CD4-positive, CD25-positive, alpha-beta regulatory T cell (primary cell): Measurements from ENCODE around the gene PTGER1. TPM values are rescaled to one million over a fixed set of nuclear protein-coding genes. Genes with fewer than 3 reads are reported as not detected.

Experiments
- ATAC-seq, 2 donors: fragments of 150-1000 bp; cut with Tn5 transposase; one replicate each; pipeline ENCODE4 v1.10.0; 2021; ENCODE audit warnings: low read depth in 2 of 2, moderate number of reproducible peaks in 2 of 2, moderate library complexity in 1 of 2
- DNase-seq, 3 donors: peaks; one replicate each; pipeline versions ENCODE4 v3.0.0 to v3.0.0-alpha.2; 2012 to 2022; ENCODE audit warnings: mixed read lengths in 1 of 3
- H3K27ac ChIP-seq: one replicate; pipeline ENCODE4 v1.7.0; 2013; ENCODE audit warnings: mild to moderate bottlenecking, low read length; ENCODE audit not compliant: insufficient read depth, poor library complexity, severe bottlenecking
- H3K27me3 ChIP-seq: one replicate; pipeline ENCODE4 v1.7.0; 2013; ENCODE audit warnings: low read length; ENCODE audit not compliant: control insufficient read depth, insufficient read depth
- H3K36me3 ChIP-seq: one replicate; pipeline ENCODE4 v1.7.0; 2013; ENCODE audit warnings: mild to moderate bottlenecking, low read length, moderate library complexity; ENCODE audit not compliant: control insufficient read depth, insufficient read depth
- H3K4me1 ChIP-seq: 2 replicates; pipeline ENCODE4 v1.7.0; 2013; ENCODE audit warnings: mild to moderate bottlenecking, low read length; ENCODE audit not compliant: insufficient read depth, control insufficient read depth, poor library complexity, severe bottlenecking
- H3K4me3 ChIP-seq: one replicate; pipeline ENCODE4 v1.7.0; 2013; ENCODE audit warnings: low read depth, mild to moderate bottlenecking, low read length, moderate library complexity
- H3K9me3 ChIP-seq, 2 experiments: 1 replicate in 1 of 2; 2 replicates in 1 of 2; pipeline ENCODE4 v1.7.0; 2013; ENCODE audit warnings: low read length in 2 of 2, mild to moderate bottlenecking in 1 of 2, moderate library complexity in 1 of 2; ENCODE audit not compliant: control insufficient read depth in 2 of 2
- H3K27ac Mint-ChIP-seq, 3 donors: one replicate each; pipeline ENCODE4 v1.8.0; 2020 to 2022; ENCODE audit warnings: mild to moderate bottlenecking in 3 of 3, mixed read lengths in 3 of 3, moderate library complexity in 2 of 3
- H3K27me3 Mint-ChIP-seq: one replicate; pipeline ENCODE4 v1.8.0; 2022; ENCODE audit warnings: mild to moderate bottlenecking, mixed read lengths
- H3K36me3 Mint-ChIP-seq: one replicate; pipeline ENCODE4 v1.8.0; 2020; ENCODE audit warnings: mixed read lengths
- H3K4me1 Mint-ChIP-seq, 4 donors: one replicate each; pipeline ENCODE4 v1.8.0; 2020 to 2022; ENCODE audit warnings: mixed read lengths in 4 of 4, mild to moderate bottlenecking in 1 of 4
- H3K4me3 Mint-ChIP-seq, 4 donors: one replicate each; pipeline ENCODE4 v1.8.0; 2020 to 2022; ENCODE audit warnings: mild to moderate bottlenecking in 4 of 4, mixed read lengths in 4 of 4, moderate library complexity in 3 of 4
- H3K9me3 Mint-ChIP-seq, 7 donors: one replicate each; pipeline ENCODE4 v1.8.0; 2020 to 2022; ENCODE audit warnings: mixed read lengths in 7 of 7, mild to moderate bottlenecking in 3 of 7, moderate library complexity in 2 of 7
- polyA plus RNA-seq, 4 donors: library from polyadenylated mRNA; unstranded; fragments of 300-500 nt; fragmentation: Illumina TruSeq; gene quantifications; one replicate each; pipeline ENCODE4 v1.2.3, GENCODE V29; 2021
- total RNA-seq: library from RNA; stranded (reverse); gene quantifications from one replicate; pipeline ENCODE4 v1.2.3, GENCODE V29; 2022

PTGER1 gene
- total and polyA plus RNA-seq, 5 donors from 2014 or later = not detected

DNA sequence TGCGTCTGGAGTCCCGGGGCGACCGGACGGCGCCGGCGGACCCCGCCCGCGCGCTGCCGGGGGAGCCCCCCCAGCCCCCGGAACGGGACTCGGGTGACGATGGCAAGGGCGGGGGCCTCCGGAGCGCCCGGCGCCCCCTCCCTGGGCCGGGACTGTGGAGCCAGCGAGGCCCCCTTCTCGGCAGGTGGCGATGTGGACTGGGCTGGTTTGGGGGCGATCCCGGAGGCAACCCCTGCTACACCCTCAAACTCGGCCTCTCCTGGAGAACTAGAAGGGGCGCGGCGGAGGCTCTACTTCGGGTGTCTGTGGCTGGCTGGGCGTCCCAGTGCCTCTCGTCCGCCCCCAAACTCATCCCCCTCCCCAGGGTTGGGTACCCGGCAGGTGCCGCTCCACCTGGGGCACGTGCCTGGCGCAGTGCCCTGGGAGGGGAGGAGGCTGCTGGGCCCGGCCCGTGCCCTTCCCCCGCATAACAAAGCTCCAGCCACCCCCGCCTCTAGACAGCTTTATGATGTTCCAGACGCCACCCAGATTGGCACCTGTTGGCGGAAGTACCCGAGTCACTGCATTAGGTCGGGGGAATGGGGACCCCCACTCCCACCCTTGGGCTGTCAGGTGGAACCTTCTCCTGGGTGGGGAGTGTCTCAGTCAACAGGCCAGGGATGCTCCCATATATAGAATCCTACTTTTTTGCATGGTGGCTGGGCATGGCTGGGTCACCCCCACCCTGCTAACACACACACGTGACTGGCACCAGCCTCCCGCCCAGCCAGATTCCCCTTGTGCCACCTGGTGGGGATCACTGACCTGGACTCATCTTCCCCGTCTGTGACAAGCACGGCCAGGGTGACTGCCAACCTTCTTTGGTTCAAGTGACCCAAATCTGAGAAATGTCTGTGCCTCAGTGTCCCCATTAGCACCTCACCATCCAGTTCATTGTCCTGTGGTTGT lies 41.3 kb downstream of the PTGER1 start:
- peaks cover 3 to 55% (median 27%) of the 10 kb centered on the region in 4 donors for H3K4me1 Mint-ChIP-seq

DNA sequence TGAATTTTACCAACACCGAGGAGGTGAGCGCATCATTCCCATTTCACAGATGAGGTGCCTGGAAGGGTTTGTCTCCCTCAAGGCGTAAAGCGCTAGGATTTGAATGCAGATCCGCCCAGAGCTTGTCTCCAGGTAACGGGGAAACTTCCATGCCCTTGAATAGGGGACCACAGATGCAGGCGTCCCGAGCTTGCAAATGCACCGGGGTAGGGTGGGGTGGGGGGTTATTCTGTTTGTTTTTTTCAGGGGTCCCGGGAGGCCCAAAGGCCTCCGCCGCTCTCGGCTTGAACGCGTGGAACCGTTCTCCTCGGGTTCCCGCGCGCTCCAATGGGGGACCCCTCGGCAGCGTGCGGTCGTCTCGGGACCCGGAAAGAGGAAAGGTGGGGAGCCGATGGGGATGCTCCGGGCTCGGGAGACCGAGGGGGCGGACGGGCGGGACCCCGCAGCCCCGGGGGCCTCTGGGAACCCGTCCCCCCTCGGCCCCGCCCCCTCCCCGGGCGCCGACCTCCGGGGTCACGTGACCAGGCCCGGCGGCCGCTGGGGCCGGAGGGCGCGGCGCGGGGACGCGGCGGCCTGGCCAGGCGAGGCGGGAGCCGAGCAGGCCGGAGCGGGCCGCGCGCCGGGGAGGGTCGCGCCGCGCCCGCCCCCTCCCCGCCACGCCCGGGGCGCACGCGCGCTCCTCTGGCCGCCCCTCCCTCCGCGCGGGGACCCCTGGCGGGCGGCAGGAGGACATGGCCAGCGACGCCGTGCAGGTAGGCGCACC lies 42.2 kb downstream of the PTGER1 start, which contains the start of gene PKN1:
TSS of gene PKN1 (plus strand) at position 516 of the 763 bp plus-strand sequence. CDS start at position 732, 216 bp downstream.
- Histone ChIP-seq H3K27me3 (no peaks in the 10 kb centered on the region), H3K9me3 (no peaks in the 10 kb centered on the region), H3K4me1 (peaks cover 34% of the 10 kb centered on the region), H3K27ac (peak within 1 kb of the TSS; percentile 74), H3K4me3 (peak within 1 kb of the TSS; percentile 67), H3K36me3 (no peaks in the 10 kb centered on the region)
- Mint-ChIP-seq H3K4me1 (peaks cover 1 to 47% (median 24%) of the 10 kb centered on the region in 4 donors), H3K36me3 (no peaks in the 10 kb centered on the region), H3K27ac (peak within 1 kb of the TSS; percentile 90 to 92 (median 90)), H3K9me3 (no peaks in the 10 kb centered on the region), H3K27me3 (peaks cover 6% of the 10 kb centered on the region), H3K4me3 (peak within 1 kb of the TSS; percentile 89 to 96 (median 92))
- peak; percentile 14 to 19 for ATAC-seq
- peak; percentile 23 to 51 (median 44) for DNase-seq

More for the DNA sequence above, 41.3 kb downstream of the PTGER1 start:
- no peaks in the 10 kb centered on the region for H3K36me3 Mint-ChIP-seq
- peak overlapping the region; percentile 74 to 88 (median 84) for H3K4me3 Mint-ChIP-seq
- peaks cover 36% of the 10 kb centered on the region for H3K4me1 ChIP-seq
- peak overlapping the region; percentile 74 for H3K27ac ChIP-seq
- H3K4me3 ChIP-seq = peak overlapping the region; percentile 43
- DNase-seq (peak; percentile 34 to 65 (median 53)), ATAC-seq (peak; percentile 56 to 59)
- H3K9me3 ChIP-seq = no peaks in the 10 kb centered on the region
- H3K27me3 ChIP-seq = no peaks in the 10 kb centered on the region
- no peaks in the 10 kb centered on the region for H3K36me3 ChIP-seq
- no peaks in the 10 kb centered on the region for H3K9me3 Mint-ChIP-seq
- peaks cover 6% of the 10 kb centered on the region for H3K27me3 Mint-ChIP-seq
- peak overlapping the region; percentile 74 to 90 (median 76) for H3K27ac Mint-ChIP-seq

DNA sequence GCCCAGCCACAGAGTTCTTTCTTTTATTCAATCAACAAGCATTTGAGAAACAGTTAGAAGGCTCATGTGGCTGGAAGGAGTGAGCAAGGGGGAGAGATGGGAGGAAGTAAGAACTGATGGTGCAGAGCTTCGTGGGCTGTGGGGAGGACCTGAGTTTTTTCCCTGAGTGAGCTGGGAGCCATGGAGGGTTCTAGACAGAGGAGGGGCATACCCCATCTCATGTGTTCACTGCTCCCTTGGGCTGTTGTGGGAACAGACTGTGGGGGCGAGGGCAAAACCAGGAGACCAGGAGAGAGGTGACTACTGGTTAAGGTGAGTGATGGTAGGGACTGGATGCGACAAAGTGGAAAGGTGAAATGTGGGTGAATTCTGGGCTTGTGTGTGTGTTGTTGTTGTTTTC lies 44.4 kb downstream of the PTGER1 start:
- H3K27ac Mint-ChIP-seq = peak overlapping the region; percentile 59 to 75 (median 64)

DNA sequence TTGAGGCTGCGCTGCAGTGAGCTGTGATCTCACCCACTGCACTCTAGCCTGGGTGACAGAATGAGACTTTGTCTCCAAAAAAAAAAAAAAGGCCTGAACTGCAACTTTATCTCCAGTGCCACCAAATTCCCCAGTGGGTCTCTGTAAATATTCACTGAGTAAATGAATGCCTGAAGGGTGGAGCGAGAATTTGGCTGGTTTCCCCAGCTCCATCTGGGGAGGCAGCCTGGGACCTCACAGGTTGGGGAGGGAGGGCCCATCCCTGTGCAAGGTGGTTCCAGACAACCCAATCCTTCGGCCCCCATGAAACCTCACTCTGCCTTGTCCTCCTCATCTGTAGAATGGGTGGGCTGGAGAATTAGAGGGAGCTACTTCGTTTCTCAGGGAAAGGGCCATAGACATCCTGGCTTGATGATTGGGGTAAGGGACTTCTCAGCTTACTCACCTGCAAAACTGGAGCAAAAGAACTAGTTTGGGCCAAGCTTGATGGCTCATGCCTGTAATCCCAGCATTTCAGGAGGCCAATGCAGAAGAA lies 46.2 kb downstream of the PTGER1 start:
- peaks cover 17% of the 10 kb centered on the region for H3K4me1 ChIP-seq
- DNase-seq (no peak), ATAC-seq (no peak)
- H3K27ac ChIP-seq = no peak overlapping the region
- no peaks in the 10 kb centered on the region for H3K27me3 ChIP-seq
- peak overlapping the region in 2 of 4 donors; percentile 53 to 70 for H3K4me3 Mint-ChIP-seq
- no peaks in the 10 kb centered on the region for H3K9me3 Mint-ChIP-seq
- no peaks in the 10 kb centered on the region for H3K36me3 Mint-ChIP-seq
- peaks cover 6% of the 10 kb centered on the region for H3K27me3 Mint-ChIP-seq
- no peaks in the 10 kb centered on the region for H3K9me3 ChIP-seq
- H3K27ac Mint-ChIP-seq = no peak overlapping the region
- no peaks in the 10 kb centered on the region for H3K36me3 ChIP-seq
- H3K4me3 ChIP-seq = no peak overlapping the region
- peaks cover 0 to 17% (median 6%) of the 10 kb centered on the region in 4 donors for H3K4me1 Mint-ChIP-seq

More for the DNA sequence above, 44.4 kb downstream of the PTGER1 start:
- Mint-ChIP-seq H3K9me3 (no peaks in the 10 kb centered on the region), H3K36me3 (no peaks in the 10 kb centered on the region), H3K4me1 (peaks cover 0 to 32% (median 15%) of the 10 kb centered on the region in 4 donors), H3K4me3 (peak overlapping the region; percentile 43 to 62 (median 52)), H3K27me3 (peaks cover 6% of the 10 kb centered on the region)
- H3K4me1 ChIP-seq = peaks cover 34% of the 10 kb centered on the region
- H3K27me3 ChIP-seq = no peaks in the 10 kb centered on the region
- no peaks in the 10 kb centered on the region for H3K36me3 ChIP-seq
- no peaks in the 10 kb centered on the region for H3K9me3 ChIP-seq
- H3K27ac ChIP-seq = no peak overlapping the region
- ATAC-seq (no peak), DNase-seq (no peak)
- no peak overlapping the region for H3K4me3 ChIP-seq

DNA sequence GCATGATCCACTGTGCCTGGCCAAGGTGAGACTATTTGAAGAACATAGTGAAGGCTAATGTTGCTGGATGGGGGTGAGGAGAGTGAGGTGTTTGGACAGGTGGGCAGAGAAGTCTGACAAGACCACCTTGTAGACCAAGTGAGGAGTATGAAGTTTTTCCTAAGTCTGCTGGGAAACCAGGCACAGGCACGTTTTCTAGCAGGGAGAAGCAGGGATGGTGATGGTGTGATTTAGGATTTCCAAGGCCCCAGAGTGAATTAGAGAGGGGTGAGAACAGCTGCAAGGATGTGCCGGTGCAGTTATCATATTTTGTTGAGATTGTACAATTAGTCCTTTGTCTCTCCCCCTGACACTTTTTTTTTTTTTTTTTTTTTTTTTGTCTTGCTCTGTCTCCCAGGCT lies 47.7 kb downstream of the PTGER1 start:
- H3K4me3 ChIP-seq = no peak overlapping the region
- Mint-ChIP-seq H3K36me3 (no peaks in the 10 kb centered on the region), H3K4me1 (peaks cover 0 to 13% (median 5%) of the 10 kb centered on the region in 4 donors), H3K4me3 (peak overlapping the region in 1 of 4 donors; percentile 91), H3K27ac (peak overlapping the region in 1 of 3 donors; percentile 48), H3K27me3 (peaks cover 10% of the 10 kb centered on the region), H3K9me3 (no peaks in the 10 kb centered on the region)
- peaks cover 9% of the 10 kb centered on the region for H3K4me1 ChIP-seq
- ATAC-seq (no peak), DNase-seq (no peak)
- H3K27ac ChIP-seq = no peak overlapping the region
- no peaks in the 10 kb centered on the region for H3K9me3 ChIP-seq
- no peaks in the 10 kb centered on the region for H3K27me3 ChIP-seq
- no peaks in the 10 kb centered on the region for H3K36me3 ChIP-seq

DNA sequence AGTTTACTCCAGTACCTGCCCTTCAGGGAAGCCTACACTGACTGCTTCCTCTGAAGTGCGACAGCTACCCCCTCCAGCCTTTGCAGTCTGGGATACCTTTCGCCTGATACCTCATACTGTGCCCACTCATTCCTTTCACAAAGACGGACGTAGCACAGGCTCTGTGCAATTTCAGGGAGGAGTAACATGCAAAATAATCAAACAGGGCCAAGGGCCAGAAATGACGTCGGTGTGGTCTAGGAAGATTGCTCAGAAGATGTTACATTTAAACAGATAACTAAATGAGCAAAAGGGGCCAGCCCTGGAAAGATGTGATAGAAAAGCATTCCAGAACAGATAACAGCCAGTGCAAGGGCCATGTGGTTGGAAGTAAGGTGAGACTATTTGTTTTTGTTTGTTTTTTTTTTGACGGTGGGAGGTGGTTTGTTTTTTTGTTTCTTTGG lies 49.4 kb downstream of the PTGER1 start:
- Histone ChIP-seq H3K4me1 (no peaks in the 10 kb centered on the region), H3K9me3 (no peaks in the 10 kb centered on the region), H3K27ac (no peak overlapping the region), H3K36me3 (no peaks in the 10 kb centered on the region), H3K27me3 (no peaks in the 10 kb centered on the region), H3K4me3 (no peak overlapping the region)
- Mint-ChIP-seq H3K36me3 (no peaks in the 10 kb centered on the region), H3K4me3 (peak overlapping the region in 1 of 4 donors; percentile 71), H3K4me1 (peaks cover 0 to 3% (median 0%) of the 10 kb centered on the region in 4 donors), H3K9me3 (no peaks in the 10 kb centered on the region), H3K27ac (no peak overlapping the region), H3K27me3 (peaks cover 8% of the 10 kb centered on the region)
- no peak for ATAC-seq
- no peak for DNase-seq
